ENCODE data around the gene IRF4. TPM values are rescaled to one million over a fixed set of nuclear protein-coding genes. Genes with fewer than 3 reads are reported as not detected.

Gene IRF4
- polyA plus RNA-seq, 1 of the 3 experiments (the other 2 are of a cell fraction) = not detected

GRCh38 chr6:439641-440167, 48.2 kb downstream of the IRF4 start:
- TF ChIP-seq TCF12 (IDR thresholded peaks at IDR 0.05) (no peak), RFX5 (IDR thresholded peaks at IDR 0.05; ENCODE audit: low read length) (no peak), EP300 (IDR thresholded peaks at IDR 0.05; ENCODE audit: borderline replicate concordance in 1 of 2, low read depth in 1 of 2, low read length in 1 of 2) (no peak), SIN3A (IDR thresholded peaks at IDR 0.05; ENCODE audit: borderline replicate concordance, low read depth, low read length) (no peak), JUND (IDR thresholded peaks at IDR 0.05) (no peak), SMC3 (IDR thresholded peaks at IDR 0.05; ENCODE audit: low read depth, low read length) (no peak), NFIC (IDR thresholded peaks at IDR 0.05; ENCODE audit: borderline replicate concordance) (no peak), TEAD4 (IDR thresholded peaks at IDR 0.05; ENCODE audit: borderline replicate concordance, insufficient read depth) (no peak), MXI1 (IDR thresholded peaks at IDR 0.05; ENCODE audit: low read depth, low read length) (no peak)
- Histone ChIP-seq H3K27ac (ENCODE audit: low read depth in 2 of 2, low read length in 1 of 2) (no peak overlapping the region), H3K4me3 (ENCODE audit: low read depth in 2 of 2, low read length in 1 of 2) (no peak overlapping the region), H3K79me2 (ENCODE audit: insufficient read depth) (no peaks in the 10 kb centered on the region), H3K4me2 (no peak overlapping the region), H3K9ac (no peak overlapping the region), H3K27me3 (ENCODE audit: insufficient read depth) (peaks cover 76% of the 10 kb centered on the region), H2AFZ (ENCODE audit: low read depth) (no peak overlapping the region), H3K4me1 (ENCODE audit: control insufficient read depth in 1 of 2, insufficient read depth in 2 of 2, low read depth in 1 of 2, low read length in 1 of 2) (no peaks in the 10 kb centered on the region), H3K9me2 (no peaks in the 10 kb centered on the region), H3K9me3 (no peaks in the 10 kb centered on the region), H4K20me1 (ENCODE audit: insufficient read depth) (no peaks in the 10 kb centered on the region), H3F3A (replicated peaks; ENCODE audit: insufficient read depth) (no peaks in the 10 kb centered on the region), H3K36me3 (replicated peaks in 1 of 2; ENCODE audit: control insufficient read depth in 1 of 2, insufficient read depth in 2 of 2, low read length in 1 of 2) (no peaks in the 10 kb centered on the region)
- ChIA-PET POLR2A (no interaction called here), CTCF (no interaction called here)
- WGBS (ENCODE audit: low lambda C conversion rate) = 16% methylated on average over 8 of the region's 9 CpGs
- DNase-seq = no peak

GRCh38 chr6:441126-441920, 49.8 kb downstream of the IRF4 start:
- Histone ChIP-seq H3K27ac (ENCODE audit: low read depth in 2 of 2, low read length in 1 of 2) (no peak overlapping the region), H3K79me2 (ENCODE audit: insufficient read depth) (no peaks in the 10 kb centered on the region), H3K9ac (no peak overlapping the region), H3F3A (replicated peaks; ENCODE audit: insufficient read depth) (no peaks in the 10 kb centered on the region), H3K4me2 (no peak overlapping the region), H3K4me1 (ENCODE audit: control insufficient read depth in 1 of 2, insufficient read depth in 2 of 2, low read depth in 1 of 2, low read length in 1 of 2) (no peaks in the 10 kb centered on the region), H2AFZ (ENCODE audit: low read depth) (no peak overlapping the region), H3K36me3 (replicated peaks in 1 of 2; ENCODE audit: control insufficient read depth in 1 of 2, insufficient read depth in 2 of 2, low read length in 1 of 2) (no peaks in the 10 kb centered on the region), H3K9me3 (no peaks in the 10 kb centered on the region), H3K27me3 (ENCODE audit: insufficient read depth) (peaks cover 80% of the 10 kb centered on the region; the same call in 1 of the 2 replicates), H4K20me1 (ENCODE audit: insufficient read depth) (no peaks in the 10 kb centered on the region), H3K4me3 (ENCODE audit: low read depth in 2 of 2, low read length in 1 of 2) (no peak overlapping the region), H3K9me2 (no peaks in the 10 kb centered on the region)
- 11% methylated on average over 7 of the region's 12 CpGs for WGBS (ENCODE audit: low lambda C conversion rate)
- ChIA-PET CTCF (no interaction called here), POLR2A (no interaction called here)
- TF ChIP-seq POLR2AphosphoS5 (IDR thresholded peaks at IDR 0.05; ENCODE audit: low read depth, low read length) = no peak
- no peak for TF ChIP-seq NFIC (IDR thresholded peaks at IDR 0.05; ENCODE audit: borderline replicate concordance)
- no peak for TF ChIP-seq CTCF (IDR thresholded peaks at IDR 0.05)
- TF ChIP-seq RCOR1 (IDR thresholded peaks at IDR 0.05; ENCODE audit: low read length) = no peak
- no peak for DNase-seq

Measured in SK-N-SH (cell line).